Activated naive CD4-positive, alpha-beta T cell treated with anti-CD3 and anti-CD28 coated beads, Interleukin-2, amount 50 U/mL, for 24 hours (primary cell): Measurements from ENCODE around the gene VAMP5.
"Not testable (repeated sequence)": the region's sequence is repeated elsewhere in the genome, so short reads cannot be mapped to it uniquely, and the experiment has no call there.

Experiments used
- H3K27ac Mint-ChIP-seq: one replicate; pipeline ENCODE4 v1.8.0; 2021; ENCODE audit warnings: mild to moderate bottlenecking, mixed read lengths
- H3K27me3 Mint-ChIP-seq: one replicate; pipeline ENCODE4 v1.8.0; 2021; ENCODE audit warnings: mixed read lengths
- H3K36me3 Mint-ChIP-seq: one replicate; pipeline ENCODE4 v1.8.0; 2021; ENCODE audit warnings: mixed read lengths
- H3K4me1 Mint-ChIP-seq: one replicate; pipeline ENCODE4 v1.8.0; 2021; ENCODE audit warnings: mixed read lengths
- H3K4me3 Mint-ChIP-seq: one replicate; pipeline ENCODE4 v1.8.0; 2021; ENCODE audit warnings: mild to moderate bottlenecking, mixed read lengths
- H3K9me3 Mint-ChIP-seq: one replicate; pipeline ENCODE4 v1.8.0; 2021; ENCODE audit warnings: mixed read lengths

Gene VAMP5

DNA sequence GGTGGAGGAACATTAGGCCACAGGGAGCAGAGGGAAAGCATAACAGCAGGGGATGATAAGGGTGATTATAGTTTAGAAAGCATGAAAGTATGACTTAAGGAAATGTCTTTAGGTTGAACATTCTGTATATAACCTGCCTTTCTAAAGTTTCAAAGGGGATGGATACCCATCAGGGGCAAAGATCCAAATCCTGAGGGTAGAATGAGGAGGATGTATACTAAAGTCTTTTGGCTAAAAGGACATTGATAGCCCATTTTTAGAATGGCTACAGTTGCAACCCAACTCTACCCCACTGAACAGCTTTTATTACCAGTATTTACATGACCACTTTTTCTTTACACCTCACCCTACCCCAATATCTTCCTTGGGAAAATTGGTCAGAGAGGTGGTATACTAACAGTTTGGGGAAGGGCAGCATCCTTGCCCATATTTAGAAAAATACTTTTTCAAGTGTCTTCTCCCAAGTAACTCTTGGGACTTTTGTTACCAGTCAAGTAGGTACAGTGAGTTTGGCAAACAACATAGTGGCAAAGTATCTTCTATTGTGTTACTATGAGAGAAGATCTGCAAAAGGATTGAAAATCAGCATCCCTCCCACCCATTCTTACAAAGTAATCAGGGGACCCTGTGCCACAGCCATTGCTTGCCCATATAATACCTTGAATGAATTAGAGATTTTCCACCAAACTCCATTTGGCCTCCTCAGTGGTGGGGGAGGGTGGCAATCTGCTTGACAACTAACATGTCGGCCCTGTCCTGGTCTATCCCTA lies 37.0 kb upstream of the VAMP5 start:
- Mint-ChIP-seq H3K4me3 (no peak overlapping the region), H3K9me3 (no peaks in the 10 kb centered on the region), H3K4me1 (peaks cover 25% of the 10 kb centered on the region), H3K36me3 (peaks cover 24% of the 10 kb centered on the region), H3K27me3 (no peaks in the 10 kb centered on the region), H3K27ac (peak overlapping the region; percentile 68)

DNA sequence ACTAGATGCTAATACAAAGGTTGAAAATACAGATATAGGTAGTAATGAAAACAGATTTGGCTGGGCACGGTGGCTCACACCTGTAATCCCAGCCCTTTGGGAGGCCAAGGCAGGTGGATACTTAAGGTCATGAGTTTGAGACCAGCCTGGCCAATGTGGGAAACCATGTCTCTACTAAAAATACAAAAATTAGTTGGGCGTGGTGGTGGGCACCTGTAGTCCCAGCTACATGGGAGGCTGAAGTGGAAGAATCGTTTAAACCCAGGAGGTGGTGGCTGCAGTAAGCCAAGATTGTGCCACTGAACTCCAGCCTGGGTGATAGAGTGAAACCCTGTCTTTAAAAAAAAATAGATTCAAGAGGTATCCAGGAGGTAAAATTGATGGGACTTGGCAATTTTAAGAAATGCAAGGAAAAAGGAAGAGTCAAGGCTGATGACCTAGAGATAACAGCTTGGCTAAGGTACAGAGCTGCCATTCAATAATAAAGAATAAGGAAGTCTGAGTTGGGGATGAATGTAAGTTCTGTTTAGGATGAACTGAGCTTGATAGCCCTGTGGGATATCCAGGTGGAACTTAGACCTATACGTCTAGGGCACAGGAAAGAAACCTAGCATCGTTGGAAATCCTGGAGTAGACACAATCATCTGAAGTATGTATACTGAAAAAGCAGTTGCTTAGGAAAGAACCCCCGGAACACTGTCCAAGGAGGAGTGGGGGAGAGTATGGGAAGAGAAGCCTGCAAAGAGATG lies 36.2 kb upstream of the VAMP5 start:
- H3K27ac Mint-ChIP-seq: no peak overlapping the region
- no peaks in the 10 kb centered on the region for H3K9me3 Mint-ChIP-seq
- H3K4me3 Mint-ChIP-seq: no peak overlapping the region
- H3K27me3 Mint-ChIP-seq: no peaks in the 10 kb centered on the region
- peaks cover 18% of the 10 kb centered on the region for H3K4me1 Mint-ChIP-seq
- H3K36me3 Mint-ChIP-seq: peaks cover 17% of the 10 kb centered on the region

DNA sequence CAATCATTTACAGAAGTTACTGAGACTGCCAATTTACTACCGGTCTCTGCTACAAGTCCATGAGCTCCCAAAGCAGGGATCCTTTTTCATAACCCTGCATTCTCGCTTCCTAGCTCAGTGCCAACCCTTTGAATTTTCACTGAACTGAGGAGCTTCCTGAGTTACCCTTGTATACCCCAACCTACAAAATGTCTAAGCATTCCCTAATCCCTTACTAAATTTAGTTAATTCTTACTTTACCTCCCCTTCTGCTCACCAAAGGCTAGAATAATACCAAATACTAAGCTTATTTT lies 35.7 kb upstream of the VAMP5 start:
- peaks cover 13% of the 10 kb centered on the region for H3K36me3 Mint-ChIP-seq
- no peak overlapping the region for H3K4me3 Mint-ChIP-seq
- H3K9me3 Mint-ChIP-seq: no peaks in the 10 kb centered on the region
- H3K4me1 Mint-ChIP-seq: peaks cover 14% of the 10 kb centered on the region
- no peaks in the 10 kb centered on the region for H3K27me3 Mint-ChIP-seq
- H3K27ac Mint-ChIP-seq: no peak overlapping the region

DNA sequence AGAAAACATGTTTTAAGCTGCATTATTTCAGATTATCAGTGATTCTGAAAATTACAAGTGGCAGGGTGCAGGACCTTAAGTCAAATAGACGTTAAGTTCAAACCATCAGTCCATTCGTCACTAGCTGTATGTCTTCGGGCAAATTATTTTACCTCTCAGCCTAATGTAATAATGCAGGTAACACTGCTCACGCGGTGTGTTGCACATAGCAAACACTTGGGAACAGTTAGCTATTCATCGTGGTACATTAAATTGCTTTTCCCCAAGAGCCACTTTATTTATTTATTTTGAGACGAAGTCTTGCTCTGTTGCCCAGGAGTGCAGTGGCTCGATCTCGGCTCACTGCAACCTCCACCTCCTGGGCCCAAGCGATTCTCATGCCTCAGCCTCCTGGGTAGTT lies 35.1 kb upstream of the VAMP5 start:
- Mint-ChIP-seq H3K4me3 (no peak overlapping the region), H3K27ac (no peak overlapping the region), H3K36me3 (peaks cover 11% of the 10 kb centered on the region), H3K4me1 (peaks cover 11% of the 10 kb centered on the region), H3K27me3 (no peaks in the 10 kb centered on the region), H3K9me3 (no peaks in the 10 kb centered on the region)

DNA sequence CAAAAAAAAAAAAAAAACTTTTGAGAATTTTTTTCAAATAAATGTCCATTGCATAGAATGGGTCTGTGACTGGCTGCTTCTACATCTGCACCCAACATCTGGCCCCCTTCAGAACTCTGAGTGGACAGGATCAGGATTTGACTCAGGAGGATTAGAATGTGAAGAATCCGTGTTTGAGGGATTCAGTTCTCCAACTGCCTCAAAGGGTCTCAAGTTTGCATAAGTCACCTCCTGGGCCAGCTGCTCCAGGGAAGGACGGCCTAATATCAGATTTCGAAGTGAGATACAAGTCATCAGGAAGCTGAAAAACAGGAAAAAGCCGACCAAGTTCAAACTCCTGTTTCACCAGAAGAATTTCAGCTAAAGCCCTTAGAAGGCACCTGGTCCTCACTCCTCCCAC lies 34.4 kb upstream of the VAMP5 start:
- Mint-ChIP-seq H3K36me3 (peaks cover 10% of the 10 kb centered on the region), H3K9me3 (no peaks in the 10 kb centered on the region), H3K27me3 (no peaks in the 10 kb centered on the region), H3K4me3 (no peak overlapping the region), H3K4me1 (peaks cover 7% of the 10 kb centered on the region), H3K27ac (no peak overlapping the region)

DNA sequence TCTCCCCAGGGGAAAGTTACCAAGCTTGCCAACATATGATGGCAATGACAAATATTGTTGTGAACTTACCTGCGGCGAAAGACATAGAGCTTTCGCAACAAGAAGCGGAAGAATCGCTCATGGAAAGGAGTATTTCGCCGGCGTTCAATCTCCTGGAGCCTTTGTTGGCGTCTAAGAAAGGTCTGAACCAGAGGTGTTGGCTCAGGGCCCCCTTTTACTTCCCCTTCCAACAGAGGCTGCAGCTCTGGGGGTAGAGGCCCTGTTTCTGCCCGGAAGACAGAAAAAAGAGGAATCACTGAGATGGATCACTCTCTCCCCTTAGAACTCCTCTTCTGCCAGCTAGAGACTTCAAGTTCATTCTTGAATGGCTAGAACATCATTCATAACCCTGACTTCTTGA lies 33.7 kb upstream of the VAMP5 start:
- no peaks in the 10 kb centered on the region for H3K9me3 Mint-ChIP-seq
- H3K27me3 Mint-ChIP-seq: no peaks in the 10 kb centered on the region
- no peak overlapping the region for H3K4me3 Mint-ChIP-seq
- H3K36me3 Mint-ChIP-seq: peaks cover 10% of the 10 kb centered on the region
- H3K4me1 Mint-ChIP-seq: peaks cover 7% of the 10 kb centered on the region
- H3K27ac Mint-ChIP-seq: no peak overlapping the region

DNA sequence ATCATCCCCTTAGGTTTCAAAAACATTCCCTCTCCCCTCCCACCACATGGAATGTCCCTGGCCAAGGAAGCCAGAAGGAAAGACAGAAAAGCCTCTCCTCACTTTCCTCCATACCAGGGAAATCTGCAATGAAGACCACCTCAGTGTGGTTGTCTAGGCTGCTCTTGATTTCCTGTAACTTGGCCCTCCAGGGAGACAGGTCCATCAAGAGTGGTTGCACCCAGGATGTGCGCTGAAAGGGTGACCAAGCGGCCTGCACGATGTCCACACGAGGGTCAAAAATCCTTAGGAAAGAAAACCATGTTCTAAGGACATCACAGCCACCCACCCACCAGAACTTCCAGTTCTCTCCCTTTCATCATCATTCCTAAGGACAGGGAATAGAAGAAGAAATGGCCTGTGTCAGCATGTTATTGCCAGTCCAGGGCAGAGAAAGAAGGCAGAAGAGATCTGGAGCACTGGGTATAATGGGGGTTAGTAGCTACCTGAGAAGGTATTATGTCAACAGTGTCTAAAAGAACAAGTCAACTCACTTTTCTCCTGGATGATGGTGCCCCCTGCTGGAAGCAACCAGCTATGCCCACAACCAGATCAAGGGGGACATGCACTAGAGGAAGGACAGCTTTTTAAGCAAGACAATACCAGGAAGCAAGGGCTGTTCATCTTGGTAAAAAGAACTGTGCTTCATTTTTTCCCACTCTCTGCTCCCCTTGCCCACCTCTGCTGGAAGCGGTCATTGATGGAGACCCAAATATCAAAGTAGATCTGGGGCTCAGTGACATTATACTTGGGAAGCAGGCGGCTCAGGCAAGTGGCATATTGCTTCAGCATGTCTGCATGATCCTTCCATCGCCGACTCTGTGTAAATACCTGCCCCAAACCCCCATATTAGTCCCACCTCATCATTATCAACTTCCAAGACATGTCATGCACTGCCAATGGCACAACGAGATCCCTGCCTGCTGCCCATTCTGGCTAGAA lies 32.2 kb upstream of the VAMP5 start:
- no peak overlapping the region for H3K4me3 Mint-ChIP-seq
- H3K27ac Mint-ChIP-seq: no peak overlapping the region
- H3K36me3 Mint-ChIP-seq: peaks cover 12% of the 10 kb centered on the region
- H3K4me1 Mint-ChIP-seq: peaks cover 7% of the 10 kb centered on the region
- H3K9me3 Mint-ChIP-seq: no peaks in the 10 kb centered on the region
- H3K27me3 Mint-ChIP-seq: no peaks in the 10 kb centered on the region

DNA sequence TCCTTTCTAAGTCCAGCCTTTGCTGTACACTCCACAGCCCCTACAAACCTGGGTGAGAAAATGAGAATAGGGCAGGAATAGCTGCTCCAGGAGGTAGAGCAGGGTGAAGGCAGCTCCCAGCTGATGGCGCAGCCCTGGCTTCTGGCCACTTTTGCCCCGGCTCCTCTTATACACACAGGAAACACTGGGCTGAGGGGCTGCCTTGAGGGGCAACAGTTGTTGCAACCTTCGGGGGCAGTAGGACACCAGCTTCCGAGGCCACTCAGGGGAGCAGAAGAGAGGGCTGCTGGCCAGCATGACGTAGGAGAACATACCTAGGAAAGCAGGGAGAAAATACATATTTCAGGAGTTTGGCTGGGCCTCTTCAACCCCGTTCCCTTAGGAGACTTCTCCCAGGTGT lies 31.0 kb upstream of the VAMP5 start:
- Mint-ChIP-seq H3K27me3 (no peaks in the 10 kb centered on the region), H3K4me1 (peaks cover 12% of the 10 kb centered on the region), H3K9me3 (no peaks in the 10 kb centered on the region), H3K36me3 (peaks cover 11% of the 10 kb centered on the region), H3K4me3 (no peak overlapping the region), H3K27ac (no peak overlapping the region)

DNA sequence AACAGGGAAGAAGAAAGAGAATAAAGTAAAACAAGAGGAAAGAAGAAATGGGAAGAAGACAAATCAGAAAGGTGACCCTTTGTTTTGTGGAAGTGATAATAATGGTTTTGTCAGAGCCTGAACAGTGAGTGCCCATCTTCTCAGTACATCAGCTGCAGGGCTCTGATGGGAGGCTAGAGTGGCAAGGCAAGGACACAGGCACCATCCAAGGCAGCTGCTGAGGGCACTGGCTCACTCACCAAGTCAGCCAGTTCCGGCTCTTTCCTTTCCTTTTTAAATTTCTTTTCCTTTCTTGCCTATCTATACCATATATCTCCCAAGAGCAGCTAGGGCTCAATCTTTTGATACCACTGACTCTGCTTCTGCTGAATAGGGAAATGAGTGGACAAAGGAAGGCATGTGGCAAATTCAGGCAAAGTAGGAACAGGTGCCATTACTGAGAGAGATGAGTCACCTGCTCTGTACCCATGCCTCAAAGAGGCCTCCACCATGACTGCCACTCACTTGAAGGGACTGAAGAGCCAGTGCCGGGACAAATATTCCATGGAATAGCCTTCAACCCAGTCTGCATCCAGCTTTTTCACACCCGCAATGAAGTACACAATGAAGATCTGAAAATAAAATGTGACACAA lies 29.1 kb upstream of the VAMP5 start:
- peaks cover 11% of the 10 kb centered on the region for H3K36me3 Mint-ChIP-seq
- H3K4me1 Mint-ChIP-seq: peaks cover 29% of the 10 kb centered on the region
- no peaks in the 10 kb centered on the region for H3K9me3 Mint-ChIP-seq
- H3K27ac Mint-ChIP-seq: peak overlapping the region; percentile 33
- H3K27me3 Mint-ChIP-seq: no peaks in the 10 kb centered on the region
- H3K4me3 Mint-ChIP-seq: no peak overlapping the region

DNA sequence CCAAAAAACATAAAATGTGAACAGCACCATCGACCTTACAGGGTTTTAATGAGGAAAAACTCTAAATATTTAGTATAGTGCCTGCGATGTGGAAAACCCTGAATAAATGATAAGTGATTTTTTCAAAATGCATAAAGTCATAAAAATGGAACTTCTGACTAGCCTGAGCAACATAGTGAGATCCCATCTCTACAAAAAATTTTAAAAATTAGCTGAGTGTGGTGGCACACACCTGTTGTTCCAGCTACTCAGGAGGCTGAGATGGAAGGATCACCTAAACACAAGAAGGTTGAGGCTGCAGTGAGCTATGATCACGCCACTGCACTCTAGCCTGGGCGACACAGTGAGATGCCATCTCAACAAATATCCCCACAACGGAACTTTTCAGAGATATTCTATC lies 27.1 kb upstream of the VAMP5 start:
- no peak overlapping the region for H3K4me3 Mint-ChIP-seq
- peaks cover 40% of the 10 kb centered on the region for H3K4me1 Mint-ChIP-seq
- peaks cover 8% of the 10 kb centered on the region for H3K36me3 Mint-ChIP-seq
- H3K27ac Mint-ChIP-seq: no peak overlapping the region
- H3K9me3 Mint-ChIP-seq: no peaks in the 10 kb centered on the region
- no peaks in the 10 kb centered on the region for H3K27me3 Mint-ChIP-seq

DNA sequence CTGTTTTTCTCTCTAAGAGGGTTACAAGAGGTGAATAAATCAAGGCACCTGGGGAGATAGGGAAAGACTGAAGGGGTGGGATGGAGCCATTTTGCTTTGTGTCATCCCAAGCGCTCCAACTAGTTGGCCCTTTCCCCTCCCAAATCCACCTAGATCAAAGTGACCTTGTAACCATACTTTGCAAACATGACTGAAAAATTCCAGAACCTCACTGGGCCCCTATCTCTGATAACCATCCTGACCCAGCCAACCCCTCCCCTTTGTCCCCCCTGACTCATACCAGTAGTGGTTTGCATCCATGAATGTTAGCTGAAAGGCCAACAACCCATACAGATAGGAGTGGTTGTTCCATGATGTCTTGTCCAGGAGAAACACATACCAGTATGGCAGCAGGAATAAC lies 26.1 kb upstream of the VAMP5 start:
- no peaks in the 10 kb centered on the region for H3K9me3 Mint-ChIP-seq
- H3K4me1 Mint-ChIP-seq: peaks cover 37% of the 10 kb centered on the region
- H3K4me3 Mint-ChIP-seq: no peak overlapping the region
- no peak overlapping the region for H3K27ac Mint-ChIP-seq
- H3K27me3 Mint-ChIP-seq: no peaks in the 10 kb centered on the region
- H3K36me3 Mint-ChIP-seq: peaks cover 7% of the 10 kb centered on the region

DNA sequence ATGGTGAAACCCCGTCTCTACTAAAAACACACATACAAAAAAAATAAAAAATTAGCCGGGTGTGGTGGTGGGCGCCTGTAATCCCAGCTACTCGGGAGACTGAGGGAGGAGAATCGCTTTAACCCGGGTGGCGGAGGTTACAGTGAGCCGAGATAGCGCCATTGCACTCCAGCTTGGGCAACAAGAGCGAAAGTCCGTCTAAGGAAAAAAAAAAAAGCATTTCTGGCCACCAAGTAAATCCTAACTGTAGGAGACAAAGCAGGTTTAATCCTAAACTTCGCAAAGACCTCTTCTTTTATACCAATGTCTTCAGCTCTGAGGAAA lies 23.9 kb upstream of the VAMP5 start:
- Mint-ChIP-seq H3K4me1 (peaks cover 44% of the 10 kb centered on the region), H3K4me3 (peak overlapping the region; percentile 98), H3K27ac (peak overlapping the region; percentile 35)
- not testable (repeated sequence) for H3K27me3 Mint-ChIP-seq, H3K36me3 Mint-ChIP-seq, H3K9me3 Mint-ChIP-seq

DNA sequence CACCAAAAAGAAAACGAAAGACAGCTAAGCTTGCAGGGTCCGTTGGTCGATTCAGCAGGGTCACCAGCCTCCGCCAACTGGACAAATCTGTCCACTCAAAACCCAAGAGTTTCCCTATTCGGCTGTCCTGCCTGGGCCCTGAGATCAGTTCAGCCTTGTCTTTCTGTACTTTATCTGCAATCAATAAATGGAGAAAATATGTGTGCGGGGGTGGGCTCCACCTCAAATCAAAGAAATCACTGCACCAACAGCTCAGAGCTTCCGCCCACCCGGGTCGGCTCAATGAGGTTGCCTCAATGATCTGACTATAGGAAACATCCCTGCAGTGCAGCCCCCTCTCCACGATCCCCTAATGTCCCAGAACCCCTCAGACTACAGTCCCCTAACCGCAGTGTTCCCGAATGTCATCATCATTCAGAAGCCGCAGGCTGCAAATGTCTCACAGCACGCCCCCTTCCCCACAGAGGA lies 23.4 kb upstream of the VAMP5 start:
- Mint-ChIP-seq H3K36me3 (peaks cover 4% of the 10 kb centered on the region), H3K27ac (peak overlapping the region; percentile 79), H3K27me3 (no peaks in the 10 kb centered on the region), H3K4me3 (peak overlapping the region; percentile 98), H3K9me3 (no peaks in the 10 kb centered on the region), H3K4me1 (peaks cover 44% of the 10 kb centered on the region)

DNA sequence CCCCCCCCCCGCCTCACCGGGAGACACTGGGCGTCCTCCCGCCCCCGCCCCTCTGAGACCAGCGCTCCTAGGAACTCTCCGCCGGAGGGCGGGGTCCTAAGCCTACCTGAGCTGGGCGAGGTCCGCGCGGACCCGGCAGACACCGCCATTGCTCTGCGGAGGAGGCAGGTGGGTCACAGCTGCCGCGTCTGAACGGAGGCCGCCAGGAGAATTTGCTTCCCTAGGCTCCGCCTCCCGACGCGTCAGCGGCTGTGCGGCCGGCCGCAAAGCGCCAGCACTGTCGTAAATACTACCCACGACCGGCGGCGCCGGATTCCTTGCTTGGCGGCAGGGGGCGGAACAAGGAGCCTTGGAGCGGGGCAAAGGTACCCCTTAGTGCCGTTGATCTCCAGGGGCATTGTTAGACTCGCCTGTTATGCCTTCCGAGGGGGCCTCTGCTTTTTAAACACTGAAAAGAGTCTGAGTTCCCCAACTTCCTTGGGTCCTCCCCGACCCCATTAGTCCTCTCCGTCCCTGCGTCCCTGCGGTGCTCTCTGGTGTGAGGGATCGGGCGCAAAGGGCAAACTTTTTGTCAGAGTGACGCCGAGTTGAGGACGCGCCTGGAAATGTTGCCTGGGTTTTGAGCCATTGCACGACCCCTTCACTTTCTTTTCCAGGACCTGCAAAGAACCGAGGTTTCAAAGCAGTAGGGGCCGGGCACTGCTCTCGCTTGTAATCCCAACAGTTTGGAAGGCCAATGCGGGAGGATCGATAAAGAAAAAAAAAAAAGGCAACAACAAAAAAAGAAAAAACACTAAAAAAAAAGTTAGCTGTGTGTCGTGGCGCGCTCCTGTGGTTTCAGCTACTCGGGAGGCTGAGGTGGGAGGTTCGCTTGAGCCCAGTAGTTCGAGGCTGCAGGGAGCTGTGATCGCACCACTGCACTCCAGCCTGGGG lies 22.7 kb upstream of the VAMP5 start, which contains the start of gene GGCX:
TSS of gene GGCX (minus strand) at position 214 of the 933 bp plus-strand sequence. CDS start at position 149, 65 bp downstream.
- H3K27me3 Mint-ChIP-seq: no peaks in the 10 kb centered on the region
- peak within 1 kb of the TSS; percentile 98 for H3K4me3 Mint-ChIP-seq
- H3K4me1 Mint-ChIP-seq: peaks cover 44% of the 10 kb centered on the region
- peaks cover 3% of the 10 kb centered on the region for H3K36me3 Mint-ChIP-seq
- H3K27ac Mint-ChIP-seq: peak within 1 kb of the TSS; percentile 94
- no peaks in the 10 kb centered on the region for H3K9me3 Mint-ChIP-seq
